Adipose tissue (tissue), 3 donors: ENCODE data around the gene SUSD1. TPM values are rescaled to one million over a fixed set of nuclear protein-coding genes. Genes with fewer than 3 reads are reported as not detected.

ENCODE experiments used
- H3K27ac ChIP-seq: one replicate; pipeline ENCODE4 v1.5.1; 2013; ENCODE audit warnings: low read depth, low read length
- WGBS, 3 donors: extraction: QIAGEN DNeasy Blood & Tissue Kit; methylation state at CpG; one replicate each; pipeline ENCODE4 v1.1.7; 2013; 5-methylcytosine and 5-hydroxymethylcytosine counted together
- polyA plus RNA-seq, 3 donors: library from polyadenylated mRNA; stranded (reverse); fragments of 200-250 nt; gene quantifications; one replicate each; pipeline ENCODE4 v1.2.3, GENCODE V29; 2013
- donor health status: healthy with polysubstance abuse.
- donor health status: Bipolar disorder and iron deficiency.
- donor health status: healthy.

SUSD1 gene
- polyA plus RNA-seq, 3 donors, result 2.9 to 6.5 (median 5.7) TPM

- H3K27ac ChIP-seq, result no peak overlapping the region
- WGBS, 3 donors, result 70 to 84% (median 74%) methylated on average over 2 of the region's 2 CpGs
Measured at GRCh38 chr9:112037281-112038016, 137.6 kb downstream of the SUSD1 start.

GRCh38 chr9:112035166-112035826, 139.8 kb downstream of the SUSD1 start:
- WGBS, 3 donors, result 89 to 94% (median 93%) methylated on average over 6 of the region's 6 CpGs
- H3K27ac ChIP-seq, result no peak overlapping the region

GRCh38 chr9:112034216-112034611, 140.9 kb downstream of the SUSD1 start:
- WGBS, 3 donors, result 62 to 88% (median 85%) methylated on average over 2 of the region's 2 CpGs
- no peak overlapping the region for H3K27ac ChIP-seq

- WGBS, 3 donors, result 74 to 93% (median 82%) methylated on average over 9 of the region's 9 CpGs
- no peak overlapping the region for H3K27ac ChIP-seq
Measured at GRCh38 chr9:112033237-112034215, 141.6 kb downstream of the SUSD1 start.

GRCh38 chr9:112032743-112033142, 142.4 kb downstream of the SUSD1 start:
- 79 to 90% (median 81%) methylated on average over 1 of the region's 1 CpG for WGBS, 3 donors
- no peak overlapping the region for H3K27ac ChIP-seq

GRCh38 chr9:112032009-112032408, 143.1 kb downstream of the SUSD1 start:
- 84 to 100% (median 91%) methylated on average over 2 of the region's 2 CpGs for WGBS, 3 donors
- no peak overlapping the region for H3K27ac ChIP-seq

GRCh38 chr9:112031400-112031799, 143.7 kb downstream of the SUSD1 start:
- H3K27ac ChIP-seq, result no peak overlapping the region
- WGBS, 3 donors, result 66 to 78% (median 68%) methylated on average over 3 of the region's 3 CpGs

GRCh38 chr9:112029921-112030444, 145.1 kb downstream of the SUSD1 start:
- WGBS, 3 donors, result 48 to 55% (median 54%) methylated on average over 3 of the region's 3 CpGs
- no peak overlapping the region for H3K27ac ChIP-seq

- no peak overlapping the region for H3K27ac ChIP-seq
- WGBS, 3 donors, result 87 to 90% (median 88%) methylated on average over 13 of the region's 13 CpGs
Measured at GRCh38 chr9:112028242-112029221, 146.6 kb downstream of the SUSD1 start.

GRCh38 chr9:112025850-112026249, 149.2 kb downstream of the SUSD1 start:
- no peak overlapping the region for H3K27ac ChIP-seq
- WGBS, 3 donors, result 81 to 96% (median 95%) methylated on average over 3 of the region's 3 CpGs

- WGBS, 3 donors, result 92 to 100% (median 99%) methylated on average over 2 of the region's 2 CpGs
- H3K27ac ChIP-seq, result no peak overlapping the region
Measured at GRCh38 chr9:112021742-112022141, 153.4 kb downstream of the SUSD1 start.

- H3K27ac ChIP-seq, result no peak overlapping the region
Measured at GRCh38 chr9:112020680-112021596, 154.2 kb downstream of the SUSD1 start.

GRCh38 chr9:112017878-112018277, 157.2 kb downstream of the SUSD1 start:
- 91 to 95% (median 93%) methylated on average over 5 of the region's 5 CpGs for WGBS, 3 donors

More at GRCh38 chr9:112020680-112021596, 154.2 kb downstream of the SUSD1 start:
- 64 to 87% (median 85%) methylated on average over 12 of the region's 12 CpGs for WGBS, 3 donors

GRCh38 chr9:112015736-112016135, 159.4 kb downstream of the SUSD1 start:
- H3K27ac ChIP-seq, result no peak overlapping the region
- WGBS, 3 donors, result 71 to 75% (median 74%) methylated on average over 2 of the region's 2 CpGs

More at GRCh38 chr9:112017878-112018277, 157.2 kb downstream of the SUSD1 start:
- no peak overlapping the region for H3K27ac ChIP-seq

GRCh38 chr9:112015149-112015548, 159.9 kb downstream of the SUSD1 start:
- no peak overlapping the region for H3K27ac ChIP-seq
- 65 to 93% (median 91%) methylated on average over 4 of the region's 4 CpGs for WGBS, 3 donors

- WGBS, 3 donors, result 82 to 90% (median 84%) methylated on average over 3 of the region's 3 CpGs
- peak overlapping the region; percentile 55 for H3K27ac ChIP-seq
Measured at GRCh38 chr9:112013266-112013665, 161.8 kb downstream of the SUSD1 start.
